ENCODE data around the gene BUB1B.
"Not testable (repeated sequence)": the region's sequence is repeated elsewhere in the genome, so short reads cannot be mapped to it uniquely, and the experiment has no call there.

Gene BUB1B

DNA sequence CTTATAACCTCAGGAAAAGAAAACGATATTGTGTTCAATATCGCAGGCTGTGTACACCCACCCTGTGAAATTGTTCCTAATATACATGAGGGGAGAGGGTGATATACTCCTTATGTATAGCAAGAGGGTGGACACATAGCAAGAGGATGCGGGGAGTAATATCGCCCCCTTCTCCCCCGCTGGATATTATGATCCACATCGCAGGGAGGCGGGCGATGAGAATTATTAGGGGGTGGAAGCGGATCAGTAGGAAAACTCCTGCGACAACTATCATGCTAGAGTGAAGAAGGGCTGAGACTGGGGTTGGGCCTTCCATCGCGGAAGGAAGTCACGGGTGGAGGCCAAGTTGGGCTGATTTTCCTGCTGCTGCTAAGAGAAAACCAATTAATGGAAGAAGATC, 27.3 kb upstream of the BUB1B start:
- no peak overlapping the region for H3K4me3 ChIP-seq (ENCODE audit: low read length)
- H4K20me1 ChIP-seq (ENCODE audit: insufficient read depth, low read length) = no peaks in the 10 kb centered on the region
- TF ChIP-seq, protein P1, sequence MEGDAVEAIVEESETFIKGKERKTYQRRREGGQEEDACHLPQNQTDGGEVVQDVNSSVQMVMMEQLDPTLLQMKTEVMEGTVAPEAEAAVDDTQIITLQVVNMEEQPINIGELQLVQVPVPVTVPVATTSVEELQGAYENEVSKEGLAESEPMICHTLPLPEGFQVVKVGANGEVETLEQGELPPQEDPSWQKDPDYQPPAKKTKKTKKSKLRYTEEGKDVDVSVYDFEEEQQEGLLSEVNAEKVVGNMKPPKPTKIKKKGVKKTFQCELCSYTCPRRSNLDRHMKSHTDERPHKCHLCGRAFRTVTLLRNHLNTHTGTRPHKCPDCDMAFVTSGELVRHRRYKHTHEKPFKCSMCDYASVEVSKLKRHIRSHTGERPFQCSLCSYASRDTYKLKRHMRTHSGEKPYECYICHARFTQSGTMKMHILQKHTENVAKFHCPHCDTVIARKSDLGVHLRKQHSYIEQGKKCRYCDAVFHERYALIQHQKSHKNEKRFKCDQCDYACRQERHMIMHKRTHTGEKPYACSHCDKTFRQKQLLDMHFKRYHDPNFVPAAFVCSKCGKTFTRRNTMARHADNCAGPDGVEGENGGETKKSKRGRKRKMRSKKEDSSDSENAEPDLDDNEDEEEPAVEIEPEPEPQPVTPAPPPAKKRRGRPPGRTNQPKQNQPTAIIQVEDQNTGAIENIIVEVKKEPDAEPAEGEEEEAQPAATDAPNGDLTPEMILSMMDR (IDR thresholded peaks at IDR 0.05; ENCODE audit: low read depth, low read length) = no peak
- TF ChIP-seq EZH2phosphoT487 (IDR thresholded peaks at IDR 0.05; ENCODE audit: low read depth) = no peak
- H3K9ac ChIP-seq (ENCODE audit: low read length) = no peak overlapping the region
- H3K9me3 ChIP-seq (ENCODE audit: insufficient read depth, low read length) = no peaks in the 10 kb centered on the region
- H3K27me3 ChIP-seq (ENCODE audit: low read depth, low read length) = no peaks in the 10 kb centered on the region
- no peaks in the 10 kb centered on the region for H3K36me3 ChIP-seq (replicated peaks; ENCODE audit: low read depth, low read length)
- H3K4me2 ChIP-seq (ENCODE audit: low read length) = no peak overlapping the region
- H2AFZ ChIP-seq (ENCODE audit: low read depth, low read length) = no peak overlapping the region
- H3K27ac ChIP-seq (ENCODE audit: low read length) = no peak overlapping the region
- no peaks in the 10 kb centered on the region for H3K79me2 ChIP-seq (ENCODE audit: low read length)
- H3K4me1 ChIP-seq (ENCODE audit: low read length) = peaks cover 8% of the 10 kb centered on the region; the same call in 1 of the 2 replicates

DNA sequence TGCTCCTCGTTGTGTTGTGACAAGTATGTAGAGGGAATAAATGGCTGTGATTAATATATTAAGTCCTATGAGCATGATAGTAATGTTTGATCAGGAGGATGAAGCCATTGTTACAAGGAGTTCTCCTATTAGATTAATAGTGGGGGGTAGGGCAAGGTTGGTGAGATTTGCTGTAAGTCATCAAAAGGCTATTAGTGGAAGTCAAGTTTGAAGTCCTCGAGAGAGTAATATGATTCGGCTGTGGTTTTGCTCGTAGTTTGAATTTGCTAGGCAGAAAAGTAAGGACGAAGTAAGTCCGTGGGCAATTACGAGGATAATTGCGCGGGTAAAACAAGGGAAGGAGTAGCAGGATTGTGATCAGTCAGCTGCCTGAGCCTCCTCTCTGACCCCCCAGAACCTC, 26.0 kb upstream of the BUB1B start:
- no peaks in the 10 kb centered on the region for H3K27me3 ChIP-seq (ENCODE audit: low read depth, low read length)
- no peaks in the 10 kb centered on the region for H4K20me1 ChIP-seq (ENCODE audit: insufficient read depth, low read length)
- H3K79me2 ChIP-seq (ENCODE audit: low read length) = no peaks in the 10 kb centered on the region
- peak overlapping the region; percentile 27 for H3K4me3 ChIP-seq (ENCODE audit: low read length)
- peaks cover 8% of the 10 kb centered on the region; the same call in 1 of the 2 replicates for H3K4me1 ChIP-seq (ENCODE audit: low read length)
- no peaks in the 10 kb centered on the region for H3K9me3 ChIP-seq (ENCODE audit: insufficient read depth, low read length)
- no peak for TF ChIP-seq EZH2phosphoT487 (IDR thresholded peaks at IDR 0.05; ENCODE audit: low read depth)
- TF ChIP-seq, protein P1 (IDR thresholded peaks at IDR 0.05; ENCODE audit: low read depth, low read length) = no peak
- H3K4me2 ChIP-seq (ENCODE audit: low read length) = peak overlapping the region; percentile 49
- H3K36me3 ChIP-seq (replicated peaks; ENCODE audit: low read depth, low read length) = no peaks in the 10 kb centered on the region
- no peak overlapping the region for H3K27ac ChIP-seq (ENCODE audit: low read length)
- no peak overlapping the region for H3K9ac ChIP-seq (ENCODE audit: low read length)
- peak overlapping the region; percentile 69; the same call in 1 of the 2 replicates for H2AFZ ChIP-seq (ENCODE audit: low read depth, low read length)

DNA sequence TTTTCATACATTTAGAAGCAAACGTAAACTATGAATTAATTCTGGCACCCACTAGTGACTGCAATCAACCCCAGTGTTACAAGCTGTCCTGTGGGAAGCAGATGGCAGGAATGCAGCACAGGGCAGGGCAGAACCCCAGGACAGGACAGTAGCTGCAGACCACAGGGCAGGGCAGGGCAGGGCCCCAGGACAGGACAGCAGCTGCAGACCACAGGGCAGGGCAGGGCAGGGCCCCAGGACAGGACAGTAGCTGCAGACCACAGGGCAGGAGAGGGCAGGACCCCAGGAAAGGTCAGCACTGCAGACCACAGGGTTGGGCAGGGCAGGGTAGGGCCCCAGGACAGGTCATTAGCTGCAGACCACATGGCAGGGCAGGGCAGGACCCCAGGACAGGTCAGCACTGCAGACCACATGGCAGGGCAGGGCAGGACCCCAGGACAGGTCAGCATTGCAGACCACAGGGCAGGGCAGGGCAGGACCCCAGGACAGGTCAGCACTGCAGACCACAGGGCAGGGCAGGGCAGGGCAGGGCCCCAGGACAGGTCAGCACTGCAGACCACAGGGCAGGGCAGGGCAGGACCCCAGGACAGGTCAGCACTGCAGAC, 24.9 kb upstream of the BUB1B start:
- not testable (repeated sequence) for H3K27ac ChIP-seq (ENCODE audit: low read length); H3K27me3 ChIP-seq (ENCODE audit: low read depth, low read length)

DNA sequence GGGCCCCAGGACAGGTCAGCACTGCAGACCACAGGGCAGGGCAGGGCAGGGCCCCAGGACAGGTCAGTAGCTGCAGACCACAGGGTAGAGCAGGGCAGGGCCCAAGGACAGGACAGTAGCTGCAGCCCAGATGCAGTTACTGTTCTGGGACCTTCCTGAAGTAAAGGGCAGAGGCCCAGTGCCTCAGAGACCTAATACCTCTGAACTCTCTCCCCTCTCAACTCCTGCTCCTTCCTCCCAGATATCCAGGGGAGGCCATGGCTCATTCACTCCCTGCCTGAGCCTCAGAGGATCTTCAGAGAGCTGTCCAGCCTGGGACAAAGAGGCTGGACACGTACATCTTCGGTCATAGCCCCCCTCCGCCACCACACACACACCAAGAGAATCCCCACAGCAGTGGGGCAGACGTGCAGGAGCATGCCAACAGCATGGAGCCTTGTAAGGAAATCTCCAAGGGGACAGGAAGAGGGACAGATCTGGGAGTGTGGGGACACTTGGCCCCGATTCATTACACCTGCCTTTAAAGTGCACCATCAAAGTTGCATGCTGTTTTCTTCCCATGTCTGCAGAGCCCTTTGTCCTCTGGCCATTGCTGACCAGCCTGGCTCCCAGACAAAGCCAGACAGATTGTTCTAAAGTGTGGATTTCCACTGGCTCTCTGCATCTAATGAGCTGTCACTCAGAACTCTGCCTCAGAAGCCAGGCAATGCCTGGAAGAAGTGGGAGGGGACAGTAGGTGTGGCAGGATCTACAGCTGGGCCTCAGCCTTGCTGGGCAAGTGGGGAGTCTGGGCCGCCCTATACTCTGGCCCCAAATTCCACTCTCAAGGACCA, 24.2 kb upstream of the BUB1B start:
- H3K27me3 ChIP-seq (ENCODE audit: low read depth, low read length) = no peaks in the 10 kb centered on the region
- H3K27ac ChIP-seq (ENCODE audit: low read length) = no peak overlapping the region
- TF ChIP-seq, protein P1 (IDR thresholded peaks at IDR 0.05; ENCODE audit: low read depth, low read length) = no peak
- no peak for TF ChIP-seq EZH2phosphoT487 (IDR thresholded peaks at IDR 0.05; ENCODE audit: low read depth)
- no peak overlapping the region for H3K4me2 ChIP-seq (ENCODE audit: low read length)
- peaks cover 8% of the 10 kb centered on the region; the same call in 1 of the 2 replicates for H3K4me1 ChIP-seq (ENCODE audit: low read length)
- H2AFZ ChIP-seq (ENCODE audit: low read depth, low read length) = no peak overlapping the region
- H3K79me2 ChIP-seq (ENCODE audit: low read length) = no peaks in the 10 kb centered on the region
- H3K9me3 ChIP-seq (ENCODE audit: insufficient read depth, low read length) = no peaks in the 10 kb centered on the region
- no peaks in the 10 kb centered on the region for H3K36me3 ChIP-seq (replicated peaks; ENCODE audit: low read depth, low read length)
- no peaks in the 10 kb centered on the region for H4K20me1 ChIP-seq (ENCODE audit: insufficient read depth, low read length)
- no peak overlapping the region for H3K9ac ChIP-seq (ENCODE audit: low read length)
- no peak overlapping the region for H3K4me3 ChIP-seq (ENCODE audit: low read length)

More for the DNA sequence above, 24.9 kb upstream of the BUB1B start:
- H3K9me3 ChIP-seq (ENCODE audit: insufficient read depth, low read length); H3K4me1 ChIP-seq (ENCODE audit: low read length); H2AFZ ChIP-seq (ENCODE audit: low read depth, low read length); H3K4me3 ChIP-seq (ENCODE audit: low read length); H3K9ac ChIP-seq (ENCODE audit: low read length); H3K4me2 ChIP-seq (ENCODE audit: low read length); H4K20me1 ChIP-seq (ENCODE audit: insufficient read depth, low read length); H3K79me2 ChIP-seq (ENCODE audit: low read length); H3K36me3 ChIP-seq (replicated peaks; ENCODE audit: low read depth, low read length): not testable (repeated sequence)
